Thyroid gland (tissue), 4 donors: ENCODE measurements around the gene SPRR2G. TPM values are rescaled to one million over a fixed set of nuclear protein-coding genes. Genes with fewer than 3 reads are reported as not detected.
"Not testable (repeated sequence)": the region's sequence is repeated elsewhere in the genome, so short reads cannot be mapped to it uniquely, and the experiment has no call there.

Source experiments
- DNase-seq, 2 donors: peaks; one replicate each; pipeline ENCODE4 v3.0.0-alpha.2; 2019
- H3K27ac ChIP-seq, 3 donors: fragments of 200-600 bp; sonication (generic); 1 replicate in 2 of 3; 2 replicates in 1 of 3; pipeline ENCODE4 v1.5.1; 2016 to 2019; ENCODE audit warnings: mild to moderate bottlenecking in 1 of 3, moderate library complexity in 1 of 3
- H3K27me3 ChIP-seq: fragments of 200-600 bp; sonication (generic); one replicate; pipeline ENCODE4 v1.5.1; 2019
- H3K36me3 ChIP-seq, 2 donors: fragments of 200-600 bp; sonication (generic); one replicate each; pipeline ENCODE4 v1.5.1; 2016 to 2019
- H3K4me1 ChIP-seq, 2 donors: fragments of 200-600 bp; sonication (generic); one replicate each; pipeline ENCODE4 v1.5.1; 2017 to 2019
- H3K4me3 ChIP-seq, 3 donors: fragments of 200-600 bp; sonication (generic); replicated peaks in 1 of 3; 1 replicate in 2 of 3; 2 replicates in 1 of 3; pipeline ENCODE4 v1.5.1; 2016; ENCODE audit warnings: mild to moderate bottlenecking in 1 of 3
- H3K9me3 ChIP-seq: fragments of 200-600 bp; sonication (generic); one replicate; pipeline ENCODE4 v1.5.1; 2017
- POLR2A ChIP-seq, 2 donors: fragments of 450-650 bp; IDR thresholded peaks; one replicate each; pipeline ENCODE4 v1.6.1; 2017; ENCODE audit warnings: antibody characterized with exemption in 2 of 2, mild to moderate bottlenecking in 2 of 2, moderate library complexity in 1 of 2
- WGBS, 2 donors: methylation state at CpG; one replicate each; pipeline ENCODE4 v1.1.5; 2017; 5-methylcytosine and 5-hydroxymethylcytosine counted together
- intact Hi-C: fragments of 100-400 bp; cut with DNase I; formaldehyde crosslinking; loops from one replicate; pipeline ENCODE4 v1.15.1; 2023
- total RNA-seq, 4 donors: library from RNA; depleted of rRNA; stranded (reverse); fragments of >200 nt; gene quantifications; one replicate each; pipeline ENCODE4 v1.2.3, GENCODE V29; 2016
- TF ChIP-seq, protein P1 (sequence below), 6 experiments: fragments of 200-600 bp in 3 of 6; fragments of 450-650 bp in 3 of 6; sonication (generic) in 3 of 6; IDR thresholded peaks; one replicate each; pipeline ENCODE4 v1.5.1; 2016 to 2019; ENCODE audit warnings: antibody characterized with exemption in 6 of 6, mild to moderate bottlenecking in 2 of 6, inconsistent platforms in 1 of 6, moderate library complexity in 1 of 6

The SPRR2G gene
- total RNA-seq = not detected

DNA sequence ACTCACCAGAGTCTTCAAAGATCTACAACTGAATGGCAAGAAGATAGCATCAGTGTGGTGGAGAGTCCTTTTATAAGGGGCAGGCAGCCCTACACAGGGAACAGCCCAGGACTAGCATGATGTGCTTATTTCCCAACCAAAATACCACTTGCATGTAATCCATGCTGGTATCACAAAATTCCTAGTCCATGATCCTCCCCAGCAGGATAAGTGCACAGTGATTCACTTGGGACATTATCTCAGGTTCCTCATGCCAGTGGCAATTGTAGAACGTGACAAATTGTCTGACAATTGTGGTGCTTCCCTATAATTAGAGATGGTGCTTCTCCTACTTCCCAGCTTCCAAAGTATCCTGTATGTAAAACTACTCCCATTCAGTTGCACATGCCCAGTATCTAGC lies at the start of gene SPRR2G:
Gene SPRR2G (minus strand): TSS at position 45 of the 400 bp plus-strand sequence. CDS start 780 bp downstream, outside the sequence.
- no peaks in the 10 kb centered on the region for H3K9me3 ChIP-seq
- 60% methylated on average over 1 of the region's 1 CpG for WGBS, 2 donors
- H3K36me3 ChIP-seq = no peaks in the 10 kb centered on the region
- H3K4me3 ChIP-seq = no peak within 1 kb of the TSS
- no peak for TF ChIP-seq POLR2A (IDR thresholded peaks at IDR 0.05)
- TF ChIP-seq, protein P1, sequence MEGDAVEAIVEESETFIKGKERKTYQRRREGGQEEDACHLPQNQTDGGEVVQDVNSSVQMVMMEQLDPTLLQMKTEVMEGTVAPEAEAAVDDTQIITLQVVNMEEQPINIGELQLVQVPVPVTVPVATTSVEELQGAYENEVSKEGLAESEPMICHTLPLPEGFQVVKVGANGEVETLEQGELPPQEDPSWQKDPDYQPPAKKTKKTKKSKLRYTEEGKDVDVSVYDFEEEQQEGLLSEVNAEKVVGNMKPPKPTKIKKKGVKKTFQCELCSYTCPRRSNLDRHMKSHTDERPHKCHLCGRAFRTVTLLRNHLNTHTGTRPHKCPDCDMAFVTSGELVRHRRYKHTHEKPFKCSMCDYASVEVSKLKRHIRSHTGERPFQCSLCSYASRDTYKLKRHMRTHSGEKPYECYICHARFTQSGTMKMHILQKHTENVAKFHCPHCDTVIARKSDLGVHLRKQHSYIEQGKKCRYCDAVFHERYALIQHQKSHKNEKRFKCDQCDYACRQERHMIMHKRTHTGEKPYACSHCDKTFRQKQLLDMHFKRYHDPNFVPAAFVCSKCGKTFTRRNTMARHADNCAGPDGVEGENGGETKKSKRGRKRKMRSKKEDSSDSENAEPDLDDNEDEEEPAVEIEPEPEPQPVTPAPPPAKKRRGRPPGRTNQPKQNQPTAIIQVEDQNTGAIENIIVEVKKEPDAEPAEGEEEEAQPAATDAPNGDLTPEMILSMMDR (IDR thresholded peaks at IDR 0.05) = no peak
- no peaks in the 10 kb centered on the region for H3K4me1 ChIP-seq
- H3K27ac ChIP-seq = no peak within 1 kb of the TSS
- H3K27me3 ChIP-seq = no peaks in the 10 kb centered on the region
- intact Hi-C loops = no loop called here
- no peak for DNase-seq

- intact Hi-C loops = no loop called here
- H3K27ac ChIP-seq = no peak overlapping the region
- no peak for DNase-seq
- WGBS, 2 donors = 68 to 84% methylated on average over 4 of the region's 4 CpGs
- no peak for TF ChIP-seq POLR2A (IDR thresholded peaks at IDR 0.05)
- TF ChIP-seq, protein P1 (IDR thresholded peaks at IDR 0.05) = no peak
- H3K9me3 ChIP-seq = no peaks in the 10 kb centered on the region
- H3K36me3 ChIP-seq = no peaks in the 10 kb centered on the region
- no peaks in the 10 kb centered on the region for H3K27me3 ChIP-seq
- H3K4me3 ChIP-seq = no peak overlapping the region
- H3K4me1 ChIP-seq = no peaks in the 10 kb centered on the region
Observed at GRCh38 chr1:153195216-153195615, 44.5 kb upstream of the SPRR2G start.

- 66 to 73% methylated on average over 3 of the region's 3 CpGs for WGBS, 2 donors
- Histone ChIP-seq H3K27ac (no peak overlapping the region), H3K9me3 (no peaks in the 10 kb centered on the region), H3K27me3 (no peaks in the 10 kb centered on the region), H3K4me3 (no peak overlapping the region), H3K4me1 (no peaks in the 10 kb centered on the region), H3K36me3 (no peaks in the 10 kb centered on the region)
- DNase-seq = no peak
- intact Hi-C loops = no loop called here
- TF ChIP-seq, protein P1 (IDR thresholded peaks at IDR 0.05) = no peak
- TF ChIP-seq POLR2A (IDR thresholded peaks at IDR 0.05) = no peak
Observed at GRCh38 chr1:153194331-153195050, 43.8 kb upstream of the SPRR2G start.

GRCh38 chr1:153192697-153193096 lies 42.0 kb upstream of the SPRR2G start:
- TF ChIP-seq POLR2A (IDR thresholded peaks at IDR 0.05) = no peak
- TF ChIP-seq, protein P1 (IDR thresholded peaks at IDR 0.05) = peak in 1 of 6 experiments; percentile 14
- 27% methylated on average over 3 of the region's 3 CpGs for WGBS, 2 donors
- Histone ChIP-seq H3K9me3 (no peaks in the 10 kb centered on the region), H3K4me3 (no peak overlapping the region), H3K27me3 (no peaks in the 10 kb centered on the region), H3K27ac (no peak overlapping the region), H3K36me3 (no peaks in the 10 kb centered on the region), H3K4me1 (no peaks in the 10 kb centered on the region)
- intact Hi-C loops = no loop called here
- DNase-seq = no peak

DNA sequence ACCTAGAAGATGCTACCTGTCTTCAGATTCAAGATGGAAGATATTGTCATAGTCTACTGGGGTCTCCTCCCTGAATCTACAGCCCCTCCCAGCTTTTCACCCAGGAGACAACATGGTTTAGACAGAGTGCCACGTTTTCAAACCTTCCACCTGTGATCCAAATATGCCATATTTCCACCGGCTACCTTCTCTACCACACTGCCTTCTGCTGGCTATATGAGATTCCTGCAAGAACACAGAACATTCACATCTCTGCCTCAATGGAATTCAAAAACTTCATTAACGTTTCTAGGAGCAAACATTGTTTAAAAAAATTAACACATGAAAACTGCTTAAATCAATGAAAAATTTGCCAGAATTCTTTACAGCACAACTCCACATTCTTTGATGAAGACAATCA lies 39.7 kb upstream of the SPRR2G start:
- H3K36me3 ChIP-seq = no peaks in the 10 kb centered on the region
- no peaks in the 10 kb centered on the region for H3K4me1 ChIP-seq
- TF ChIP-seq POLR2A (IDR thresholded peaks at IDR 0.05) = no peak
- TF ChIP-seq, protein P1 (IDR thresholded peaks at IDR 0.05) = no peak
- H3K27me3 ChIP-seq = no peaks in the 10 kb centered on the region
- H3K4me3 ChIP-seq = no peak overlapping the region
- WGBS, 2 donors = 11% methylated on average over 3 of the region's 3 CpGs
- H3K27ac ChIP-seq = no peak overlapping the region
- no peaks in the 10 kb centered on the region for H3K9me3 ChIP-seq
- intact Hi-C loops = no loop called here
- DNase-seq = no peak

GRCh38 chr1:153188301-153188700 lies 37.6 kb upstream of the SPRR2G start:
- H3K9me3 ChIP-seq, H3K27me3 ChIP-seq, H3K27ac ChIP-seq, DNase-seq, H3K36me3 ChIP-seq, intact Hi-C loops, H3K4me1 ChIP-seq, H3K4me3 ChIP-seq: not testable (repeated sequence)
- 76 to 81% methylated on average over 3 to 4 of the region's 4 CpGs for WGBS, 2 donors
